ENCODE measurements around the gene BOLL.
"Not testable (repeated sequence)": the region's sequence is repeated elsewhere in the genome, so short reads cannot be mapped to it uniquely, and the experiment has no call there.

BOLL gene

DNA sequence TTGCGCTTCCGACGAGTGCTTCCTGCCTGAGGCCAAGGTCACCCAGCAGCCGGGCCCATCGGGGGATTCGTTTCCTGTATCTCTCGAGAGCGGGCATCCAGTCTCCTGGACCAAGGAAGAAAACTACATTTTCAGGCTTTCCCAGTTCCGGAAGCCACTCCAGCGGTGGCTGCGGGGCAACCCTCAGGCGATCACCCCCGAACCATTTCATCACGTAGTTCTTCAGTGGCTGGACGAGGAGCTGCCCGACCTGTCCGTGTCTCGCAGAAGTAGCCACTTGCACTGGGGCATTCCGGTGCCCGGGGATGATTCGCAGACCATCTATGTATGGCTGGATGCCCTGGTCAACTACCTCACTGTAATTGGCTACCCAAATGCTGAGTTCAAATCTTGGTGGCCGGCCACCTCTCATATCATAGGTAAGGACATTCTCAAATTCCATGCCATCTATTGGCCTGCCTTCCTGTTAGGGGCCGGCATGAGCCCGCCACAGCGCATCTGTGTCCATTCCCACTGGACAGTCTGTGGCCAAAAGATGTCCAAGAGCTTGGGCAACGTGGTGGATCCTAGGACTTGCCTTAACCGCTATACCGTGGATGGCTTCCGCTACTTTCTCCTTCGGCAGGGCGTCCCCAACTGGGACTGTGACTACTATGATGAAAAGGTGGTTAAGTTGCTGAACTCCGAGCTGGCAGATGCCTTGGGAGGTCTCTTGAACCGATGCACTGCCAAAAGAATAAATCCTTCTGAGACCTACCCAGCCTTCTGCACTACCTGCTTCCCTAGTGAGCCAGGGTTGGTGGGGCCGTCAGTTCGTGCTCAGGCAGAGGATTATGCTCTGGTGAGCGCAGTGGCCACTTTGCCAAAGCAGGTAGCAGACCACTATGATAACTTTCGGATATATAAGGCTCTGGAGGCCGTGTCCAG, 78.9 kb downstream of the BOLL start:
- peak in 1 of 2 experiments; percentile 25 for DNase-seq

DNA sequence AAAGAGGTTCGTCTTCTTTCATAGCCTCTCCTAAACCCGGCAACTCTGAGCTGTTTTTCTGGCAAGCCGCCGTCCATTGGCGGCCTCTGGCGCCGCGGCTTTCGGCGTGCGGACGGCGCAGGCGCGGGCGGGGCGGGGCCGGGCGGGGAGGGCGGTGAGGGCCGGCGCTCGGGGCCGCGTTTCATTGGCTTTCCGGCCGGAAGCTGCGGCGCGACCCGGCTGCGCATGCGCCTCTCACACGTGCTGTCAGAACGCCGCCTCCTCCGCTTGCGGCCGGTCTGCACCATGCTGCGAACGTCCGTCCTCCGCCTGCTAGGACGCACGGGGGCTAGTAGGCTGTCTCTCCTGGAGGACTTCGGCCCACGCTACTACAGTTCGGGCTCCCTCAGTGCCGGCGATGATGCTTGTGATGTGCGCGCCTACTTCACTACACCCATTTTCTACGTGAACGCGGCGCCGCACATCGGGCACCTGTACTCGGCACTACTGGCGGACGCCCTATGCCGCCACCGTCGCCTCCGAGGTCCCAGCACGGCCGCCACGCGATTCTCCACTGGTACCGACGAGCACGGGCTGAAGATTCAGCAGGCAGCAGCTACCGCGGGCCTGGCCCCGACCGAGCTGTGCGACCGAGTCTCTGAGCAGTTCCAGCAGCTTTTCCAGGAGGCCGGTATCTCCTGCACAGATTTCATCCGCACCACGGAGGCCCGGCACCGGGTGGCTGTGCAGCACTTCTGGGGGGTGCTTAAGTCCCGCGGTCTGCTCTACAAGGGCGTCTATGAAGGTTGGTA, 79.8 kb downstream of the BOLL start, which contains the start of gene MARS2:
MARS2 (plus strand) TSS at position 249 of the 791 bp plus-strand sequence; CDS start at position 286, 37 bp downstream.
- peak; percentile 77 to 96 for DNase-seq

GRCh38 chr2:197704434-197705120, 80.5 kb downstream of the BOLL start:
- DNase-seq: peak in 1 of 2 experiments; percentile 45

DNA sequence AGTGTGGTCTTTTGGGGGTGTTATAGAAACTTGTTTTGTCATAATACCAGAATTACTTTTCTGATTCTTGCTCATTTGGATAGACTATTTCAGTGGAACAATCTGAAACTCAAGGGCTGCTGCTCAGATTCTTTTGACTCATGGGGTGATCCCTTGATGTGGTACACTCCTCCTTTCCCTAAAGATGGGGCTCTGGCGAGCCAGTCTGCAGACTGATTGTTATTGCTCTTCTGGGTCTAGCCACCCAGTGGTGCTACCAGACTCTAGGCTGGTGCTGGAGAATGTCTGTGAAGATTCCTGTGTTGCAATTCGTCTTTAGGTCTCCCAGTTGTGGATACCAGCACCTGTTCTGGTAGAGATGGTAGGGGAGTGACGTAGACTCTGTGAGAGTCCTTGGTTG, 84.2 kb downstream of the BOLL start:
- no peak for DNase-seq

DNA sequence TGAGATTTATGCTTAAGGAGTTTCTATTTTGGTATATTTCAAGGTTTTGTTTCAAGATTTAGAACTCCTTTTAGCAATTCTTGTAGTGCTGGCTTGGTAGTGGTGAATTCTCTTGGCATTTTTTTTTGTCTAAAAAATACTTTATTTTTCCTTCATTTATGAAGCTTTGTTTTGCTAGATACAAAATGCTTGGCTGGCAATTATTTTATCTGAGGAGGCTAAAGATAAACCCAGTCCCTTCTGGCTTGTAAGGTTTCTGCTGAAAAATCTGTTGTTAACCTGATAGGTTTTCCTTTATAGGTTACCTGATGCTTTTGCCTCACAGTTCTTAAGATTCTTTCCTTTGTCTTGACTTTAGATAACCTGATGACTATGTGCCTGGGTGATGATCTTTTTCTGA, 85.4 kb downstream of the BOLL start:
- not testable (repeated sequence) for DNase-seq

DNA sequence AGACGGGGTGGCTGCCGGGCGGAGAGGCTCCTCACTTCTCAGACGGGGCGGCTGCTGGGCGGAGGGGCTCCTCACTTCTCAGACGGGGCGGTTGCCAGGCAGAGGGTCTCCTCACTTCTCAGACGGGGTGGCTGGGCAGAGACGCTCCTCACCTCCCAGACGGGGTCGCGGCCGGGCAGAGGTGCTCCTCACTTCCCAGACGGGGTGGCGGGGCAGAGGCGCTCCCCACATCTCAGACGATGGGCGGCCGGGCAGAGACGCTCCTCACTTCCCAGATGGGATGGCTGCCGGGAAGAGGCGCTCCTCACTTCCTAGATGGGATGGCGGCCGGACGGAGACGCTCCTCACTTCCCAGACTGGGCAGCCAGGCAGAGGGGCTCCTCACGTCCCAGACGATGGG, 88.5 kb downstream of the BOLL start:
- DNase-seq: not testable (repeated sequence)

DNA sequence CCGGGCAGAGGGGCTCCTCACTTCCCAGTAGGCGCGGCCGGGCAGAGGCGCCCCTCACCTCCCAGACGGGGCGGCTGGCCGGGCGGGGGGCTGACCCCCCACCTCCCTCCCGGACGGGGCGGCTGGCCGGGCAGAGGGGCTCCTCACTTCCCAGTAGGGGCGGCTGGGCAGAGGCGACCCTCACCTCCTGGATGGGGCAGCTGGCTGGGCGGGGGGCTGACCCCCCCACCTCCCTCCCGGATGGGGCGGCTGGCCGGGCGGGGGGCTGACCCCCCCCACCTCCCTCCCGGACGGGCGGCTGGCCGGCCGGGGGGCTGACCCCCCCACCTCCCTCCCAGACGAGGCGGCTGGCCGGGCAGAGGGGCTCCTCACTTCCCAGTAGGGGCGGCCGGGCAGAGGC, 89.1 kb downstream of the BOLL start:
- DNase-seq: not testable (repeated sequence)

GRCh38 chr2:197695206-197695605, 89.9 kb downstream of the BOLL start:
- DNase-seq: not testable (repeated sequence)

DNA sequence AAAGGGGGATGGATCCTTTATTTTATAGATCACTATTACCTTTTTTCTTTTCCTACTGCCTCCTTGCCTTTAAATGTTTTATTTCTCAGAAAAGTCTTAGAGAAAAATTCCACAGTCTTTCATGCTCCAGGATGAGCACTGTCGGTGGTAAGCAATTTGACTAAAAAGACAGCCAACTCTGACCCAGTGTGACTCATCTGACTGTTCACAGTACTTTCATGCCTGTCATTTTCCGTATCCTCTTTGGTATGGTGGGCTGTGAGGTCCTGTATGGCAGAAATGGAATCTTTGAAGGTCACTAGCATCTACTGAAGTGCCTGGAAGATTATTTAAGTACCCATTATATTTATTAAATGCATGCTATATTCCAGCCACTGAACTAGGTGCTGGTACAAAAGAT, 107.6 kb downstream of the BOLL start:
- DNase-seq: no peak

DNA sequence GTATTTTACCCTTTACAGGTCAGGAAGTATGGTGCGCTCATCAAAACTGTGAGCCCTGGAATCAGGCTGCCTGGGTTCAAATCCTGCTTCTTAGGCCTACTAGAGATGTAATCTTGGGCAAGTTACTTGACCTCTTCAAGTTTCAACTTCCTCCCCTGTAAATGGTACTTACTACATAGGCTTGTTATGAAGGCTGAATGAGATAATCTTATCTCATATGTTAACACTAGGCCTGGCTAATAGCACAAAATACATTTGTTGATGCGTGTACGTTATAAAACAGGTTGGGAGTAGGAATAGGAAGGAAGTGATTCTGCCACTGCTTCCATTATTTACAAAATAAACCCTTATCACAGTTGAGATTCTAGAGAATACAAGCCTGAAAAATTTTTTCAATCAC, 108.1 kb downstream of the BOLL start:
- DNase-seq: no peak
